Activated T-cell treated with anti-CD3 and anti-CD28 coated beads for 4 hours (primary cell): ENCODE measurements around the gene CACNA2D2.

Experiments used
- DNase-seq: peaks from one replicate; pipeline ENCODE4 v3.0.0-alpha.2; 2020

Gene CACNA2D2

GRCh38 chr3:50388720-50389413 lies 114.6 kb downstream of the CACNA2D2 start:
- no peak for DNase-seq

- no peak for DNase-seq
These were observed 115.3 kb downstream of the CACNA2D2 start for GRCh38 chr3:50388016-50388719.

GRCh38 chr3:50385754-50386153 lies 117.7 kb downstream of the CACNA2D2 start:
- DNase-seq = no peak

GRCh38 chr3:50383750-50384149 lies 119.7 kb downstream of the CACNA2D2 start:
- DNase-seq = no peak

GRCh38 chr3:50382722-50383121 lies 120.7 kb downstream of the CACNA2D2 start:
- DNase-seq = no peak

- no peak for DNase-seq
These were observed 122.1 kb downstream of the CACNA2D2 start for GRCh38 chr3:50381383-50381782.

- DNase-seq = no peak
These were observed 122.9 kb downstream of the CACNA2D2 start for GRCh38 chr3:50380405-50381085.

GRCh38 chr3:50378757-50379156 lies 124.7 kb downstream of the CACNA2D2 start:
- DNase-seq = no peak

GRCh38 chr3:50378024-50378423 lies 125.4 kb downstream of the CACNA2D2 start:
- DNase-seq = no peak

GRCh38 chr3:50375258-50375931 lies 128.0 kb downstream of the CACNA2D2 start:
- DNase-seq = no peak

GRCh38 chr3:50374363-50375257 lies 128.8 kb downstream of the CACNA2D2 start:
- DNase-seq = no peak

- DNase-seq = no peak
These were observed 130.0 kb downstream of the CACNA2D2 start for GRCh38 chr3:50373146-50374051.

GRCh38 chr3:50372349-50372748 lies 131.1 kb downstream of the CACNA2D2 start:
- no peak for DNase-seq

- DNase-seq = no peak
These were observed 132.2 kb downstream of the CACNA2D2 start for GRCh38 chr3:50371133-50371685.

- DNase-seq = no peak
These were observed 132.8 kb downstream of the CACNA2D2 start for GRCh38 chr3:50370594-50370993.

- no peak for DNase-seq
These were observed 134.3 kb downstream of the CACNA2D2 start for GRCh38 chr3:50369012-50369670.

- no peak for DNase-seq
These were observed 137.6 kb downstream of the CACNA2D2 start for GRCh38 chr3:50365842-50366220.

GRCh38 chr3:50365080-50365841 lies 138.2 kb downstream of the CACNA2D2 start:
- peak; percentile 92 for DNase-seq

GRCh38 chr3:50364573-50365079 lies 138.8 kb downstream of the CACNA2D2 start:
- no peak for DNase-seq
